Osteoblast (primary cell): ENCODE measurements around the gene RASSF1. TPM values are rescaled to one million over a fixed set of nuclear protein-coding genes. Genes with fewer than 3 reads are reported as not detected.

ENCODE experiments used
- DNase-seq: peaks from one replicate; pipeline ENCODE4 v3.0.0; 2011; ENCODE audit warnings: low spot score, mixed read lengths; ENCODE audit not compliant: insufficient read length; ENCODE audit errors: missing footprints
- H2AFZ ChIP-seq: 2 replicates; pipeline ENCODE4 v1.6.0; 2011; ENCODE audit warnings: mild to moderate bottlenecking, low read length
- H3K27ac ChIP-seq: 2 replicates; pipeline ENCODE4 v1.5.1; 2011; ENCODE audit warnings: mild to moderate bottlenecking, low read depth, low read length, moderate library complexity
- H3K27me3 ChIP-seq: 2 replicates; pipeline ENCODE4 v1.6.0; 2012; ENCODE audit warnings: mild to moderate bottlenecking, control low read depth, inconsistent platforms, low read length, moderate library complexity; ENCODE audit not compliant: insufficient read depth
- H3K36me3 ChIP-seq: 2 replicates; pipeline ENCODE4 v1.5.1; 2011; ENCODE audit warnings: mild to moderate bottlenecking, low read length, control low read depth, moderate library complexity; ENCODE audit not compliant: insufficient read depth
- H3K4me1 ChIP-seq: 2 replicates; pipeline ENCODE4 v1.5.1; 2011; ENCODE audit warnings: mild to moderate bottlenecking, low read length, control low read depth, moderate library complexity; ENCODE audit not compliant: insufficient read depth
- H3K4me2 ChIP-seq: 2 replicates; pipeline ENCODE4 v1.6.0; 2011; ENCODE audit warnings: mild to moderate bottlenecking, low read length; ENCODE audit not compliant: insufficient read depth
- H3K4me3 ChIP-seq: fragments of 200-600 bp; sonication (generic); 3 replicates; pipeline ENCODE4 v1.5.1; 2012; ENCODE audit warnings: mild to moderate bottlenecking, low read length, inconsistent platforms; ENCODE audit not compliant: insufficient read depth
- H3K79me2 ChIP-seq: 2 replicates; pipeline ENCODE4 v1.6.0; 2012; ENCODE audit warnings: mild to moderate bottlenecking, low read length, control low read depth, inconsistent platforms; ENCODE audit not compliant: insufficient read depth
- H3K9me3 ChIP-seq: 2 replicates; pipeline ENCODE4 v1.5.1; 2011; ENCODE audit warnings: low read depth, low read length, control low read depth
- H4K20me1 ChIP-seq: 2 replicates; pipeline ENCODE4 v1.6.0; 2012; ENCODE audit warnings: mild to moderate bottlenecking, low read length, control low read depth; ENCODE audit not compliant: insufficient read depth
- CTCF ChIP-seq: IDR thresholded peaks from 2 replicates; pipeline ENCODE4 v1.5.1; 2011; ENCODE audit warnings: mild to moderate bottlenecking, low read depth, low read length, moderate library complexity; ENCODE audit errors: extremely low read depth
- total RNA-seq: library from RNA; depleted of rRNA; stranded (reverse); fragments of >200 nt; gene quantifications from 2 replicates; pipeline ENCODE4 v1.2.3, GENCODE V29; 2012

Gene RASSF1
- total RNA-seq, 1 donor = 18.1 TPM

- H4K20me1 ChIP-seq = peaks cover 2% of the 10 kb centered on the region
- no peak for DNase-seq
- H2AFZ ChIP-seq = no peak overlapping the region
- H3K4me3 ChIP-seq = no peak overlapping the region
- no peak overlapping the region for H3K27ac ChIP-seq
- H3K9me3 ChIP-seq = no peaks in the 10 kb centered on the region
- no peaks in the 10 kb centered on the region for H3K36me3 ChIP-seq
- H3K4me2 ChIP-seq = no peak overlapping the region
- no peaks in the 10 kb centered on the region for H3K79me2 ChIP-seq
- TF ChIP-seq CTCF = no peak
- H3K27me3 ChIP-seq = peaks cover 5% of the 10 kb centered on the region
- H3K4me1 ChIP-seq = peaks cover 4% of the 10 kb centered on the region
Observed at GRCh38 chr3:50365842-50366220, 25.2 kb upstream of the RASSF1 start.

GRCh38 chr3:50365080-50365841 is 24.6 kb upstream of the RASSF1 start:
- Histone ChIP-seq H3K4me2 (peak overlapping the region; percentile 73), H3K79me2 (no peaks in the 10 kb centered on the region), H3K4me1 (peaks cover 4% of the 10 kb centered on the region), H3K9me3 (no peaks in the 10 kb centered on the region), H2AFZ (peak overlapping the region; percentile 41), H3K36me3 (no peaks in the 10 kb centered on the region), H3K27ac (no peak overlapping the region), H4K20me1 (peaks cover 2% of the 10 kb centered on the region), H3K4me3 (peak overlapping the region; percentile 67), H3K27me3 (peaks cover 5% of the 10 kb centered on the region)
- peak; percentile 99 for DNase-seq
- no peak for TF ChIP-seq CTCF

- no peaks in the 10 kb centered on the region for H3K9me3 ChIP-seq
- H3K27ac ChIP-seq = no peak overlapping the region
- peaks cover 7% of the 10 kb centered on the region for H3K4me1 ChIP-seq
- peaks cover 5% of the 10 kb centered on the region for H3K27me3 ChIP-seq
- peak overlapping the region; percentile 81 for H2AFZ ChIP-seq
- no peaks in the 10 kb centered on the region for H3K36me3 ChIP-seq
- H3K4me2 ChIP-seq = peak overlapping the region; percentile 73
- DNase-seq = peak; percentile 97
- peaks cover 2% of the 10 kb centered on the region for H4K20me1 ChIP-seq
- H3K79me2 ChIP-seq = no peaks in the 10 kb centered on the region
- H3K4me3 ChIP-seq = peak overlapping the region; percentile 67
- TF ChIP-seq CTCF = no peak
Observed at GRCh38 chr3:50364573-50365079, 24.0 kb upstream of the RASSF1 start.

GRCh38 chr3:50359760-50360110 is 19.1 kb upstream of the RASSF1 start:
- DNase-seq = no peak
- peak overlapping the region; percentile 92 for H3K4me3 ChIP-seq
- no peaks in the 10 kb centered on the region for H3K27me3 ChIP-seq
- H3K79me2 ChIP-seq = peaks cover 45% of the 10 kb centered on the region
- no peaks in the 10 kb centered on the region for H3K9me3 ChIP-seq
- H4K20me1 ChIP-seq = peaks cover 42% of the 10 kb centered on the region
- H3K36me3 ChIP-seq = peaks cover 24% of the 10 kb centered on the region
- TF ChIP-seq CTCF = no peak
- H3K4me1 ChIP-seq = peaks cover 37% of the 10 kb centered on the region
- no peak overlapping the region for H3K27ac ChIP-seq
- peak overlapping the region; percentile 92 for H2AFZ ChIP-seq
- H3K4me2 ChIP-seq = peak overlapping the region; percentile 85
